Spinal cord (tissue), 10 donors: ENCODE data around the gene FEN1. TPM values are rescaled to one million over a fixed set of nuclear protein-coding genes. Genes with fewer than 3 reads are reported as not detected.

Experiments used
- DNase-seq, 6 donors: peaks; one replicate each; pipeline versions ENCODE4 v3.0.0 to v3.0.0-alpha.2; 2013 to 2015; ENCODE audit warnings: low spot score in 6 of 6, low read depth in 4 of 6
- H3K27ac ChIP-seq: one replicate; pipeline ENCODE4 v1.5.1; 2013; ENCODE audit warnings: low read depth, low read length, control low read depth
- H3K27me3 ChIP-seq: one replicate; pipeline ENCODE4 v1.6.1; 2013; ENCODE audit warnings: low read length; ENCODE audit not compliant: control insufficient read depth, insufficient read depth
- H3K36me3 ChIP-seq: one replicate; pipeline ENCODE4 v1.6.1; 2013; ENCODE audit warnings: low read length; ENCODE audit not compliant: control insufficient read depth, insufficient read depth
- H3K4me1 ChIP-seq: one replicate; pipeline ENCODE4 v1.6.1; 2013; ENCODE audit warnings: low read length; ENCODE audit not compliant: control insufficient read depth, insufficient read depth
- H3K4me3 ChIP-seq: one replicate; pipeline ENCODE4 v1.5.1; 2013; ENCODE audit warnings: low read depth, low read length, control low read depth
- H3K9me3 ChIP-seq: one replicate; pipeline ENCODE4 v1.6.1; 2013; ENCODE audit warnings: low read length; ENCODE audit not compliant: control insufficient read depth, insufficient read depth
- WGBS: methylation state at CpG from one replicate; pipeline ENCODE4 v1.1.5; 2013; ENCODE audit warnings: missing lambda C conversion rate; ENCODE audit not compliant: insufficient coverage; 5-methylcytosine and 5-hydroxymethylcytosine counted together
- polyA plus RNA-seq, 2 donors: library from polyadenylated mRNA; unstranded; fragments of 120-200 nt; gene quantifications; one replicate each; pipeline ENCODE4 v1.2.1, GENCODE V29; 2013; ENCODE audit not compliant: insufficient read length in 2 of 2
- total RNA-seq, 2 donors: library from RNA; depleted of rRNA in 1 of 2; stranded (reverse); fragments of 120-200 nt in 1 of 2; fragments of >200 nt in 1 of 2; gene quantifications; one replicate each; pipeline versions ENCODE4 v1.2.3 to v1.2.4, GENCODE V29; 2013 to 2014
- donor health status: healthy.

Gene FEN1
- total and polyA plus RNA-seq, 4 donors = 20.7 to 36.1 (median 29.7) TPM

- Histone ChIP-seq H3K27me3 (no peaks in the 10 kb centered on the region), H3K27ac (no peak overlapping the region), H3K9me3 (no peaks in the 10 kb centered on the region), H3K4me3 (no peak overlapping the region), H3K36me3 (peaks cover 62% of the 10 kb centered on the region), H3K4me1 (peaks cover 45% of the 10 kb centered on the region)
- 84% methylated on average over 15 of the region's 15 CpGs for WGBS
- no peak for DNase-seq
Observed at GRCh38 chr11:61837411-61838005, 44.8 kb downstream of the FEN1 start.

GRCh38 chr11:61838501-61838900, 45.8 kb downstream of the FEN1 start:
- WGBS = 92% methylated on average over 5 of the region's 5 CpGs
- peaks cover 43% of the 10 kb centered on the region for H3K4me1 ChIP-seq
- DNase-seq = no peak
- H3K27ac ChIP-seq = no peak overlapping the region
- no peaks in the 10 kb centered on the region for H3K9me3 ChIP-seq
- H3K4me3 ChIP-seq = no peak overlapping the region
- no peaks in the 10 kb centered on the region for H3K27me3 ChIP-seq
- peaks cover 67% of the 10 kb centered on the region for H3K36me3 ChIP-seq

- no peaks in the 10 kb centered on the region for H3K9me3 ChIP-seq
- H3K4me1 ChIP-seq = peaks cover 39% of the 10 kb centered on the region
- DNase-seq = no peak
- 98% methylated on average over 6 of the region's 10 CpGs for WGBS
- peaks cover 67% of the 10 kb centered on the region for H3K36me3 ChIP-seq
- no peak overlapping the region for H3K27ac ChIP-seq
- H3K4me3 ChIP-seq = no peak overlapping the region
- no peaks in the 10 kb centered on the region for H3K27me3 ChIP-seq
Observed at GRCh38 chr11:61838921-61839320, 46.2 kb downstream of the FEN1 start.

GRCh38 chr11:61839742-61840141, 47.0 kb downstream of the FEN1 start:
- Histone ChIP-seq H3K36me3 (peaks cover 70% of the 10 kb centered on the region), H3K27ac (no peak overlapping the region), H3K27me3 (no peaks in the 10 kb centered on the region), H3K4me1 (peaks cover 31% of the 10 kb centered on the region), H3K4me3 (no peak overlapping the region), H3K9me3 (no peaks in the 10 kb centered on the region)
- no CpG with 5 or more reads among the region's 2 CpGs for WGBS
- DNase-seq = no peak

GRCh38 chr11:61840371-61840770, 47.7 kb downstream of the FEN1 start:
- Histone ChIP-seq H3K4me1 (peaks cover 29% of the 10 kb centered on the region), H3K36me3 (peaks cover 76% of the 10 kb centered on the region), H3K27me3 (no peaks in the 10 kb centered on the region), H3K27ac (no peak overlapping the region), H3K4me3 (no peak overlapping the region), H3K9me3 (no peaks in the 10 kb centered on the region)
- DNase-seq = no peak
- 98% methylated on average over 7 of the region's 7 CpGs for WGBS

- peak overlapping the region; percentile 76 for H3K27ac ChIP-seq
- peak in 1 of 6 donors; percentile 65 for DNase-seq
- H3K4me1 ChIP-seq = peaks cover 24% of the 10 kb centered on the region
- 63% methylated on average over 8 of the region's 12 CpGs for WGBS
- H3K27me3 ChIP-seq = no peaks in the 10 kb centered on the region
- H3K4me3 ChIP-seq = peak overlapping the region; percentile 16
- H3K9me3 ChIP-seq = no peaks in the 10 kb centered on the region
- H3K36me3 ChIP-seq = peaks cover 91% of the 10 kb centered on the region
Observed at GRCh38 chr11:61841636-61842527, 49.2 kb downstream of the FEN1 start.

GRCh38 chr11:61842528-61842820, 49.8 kb downstream of the FEN1 start:
- H3K9me3 ChIP-seq = no peaks in the 10 kb centered on the region
- H3K27me3 ChIP-seq = no peaks in the 10 kb centered on the region
- DNase-seq = no peak
- H3K27ac ChIP-seq = peak overlapping the region; percentile 76
- H3K4me3 ChIP-seq = no peak overlapping the region
- 67% methylated on average over 7 of the region's 7 CpGs for WGBS
- H3K4me1 ChIP-seq = peaks cover 21% of the 10 kb centered on the region
- H3K36me3 ChIP-seq = peaks cover 92% of the 10 kb centered on the region

GRCh38 chr11:61844909-61845565, 52.3 kb downstream of the FEN1 start:
- Histone ChIP-seq H3K9me3 (no peaks in the 10 kb centered on the region), H3K27me3 (no peaks in the 10 kb centered on the region), H3K36me3 (peaks cover 96% of the 10 kb centered on the region), H3K4me1 (peaks cover 20% of the 10 kb centered on the region), H3K4me3 (no peak overlapping the region), H3K27ac (no peak overlapping the region)
- WGBS = 82% methylated on average over 13 of the region's 16 CpGs
- DNase-seq = no peak

GRCh38 chr11:61846362-61847020, 53.8 kb downstream of the FEN1 start:
- H3K36me3 ChIP-seq = peaks cover 97% of the 10 kb centered on the region
- no peaks in the 10 kb centered on the region for H3K27me3 ChIP-seq
- no peak for DNase-seq
- H3K9me3 ChIP-seq = no peaks in the 10 kb centered on the region
- peaks cover 33% of the 10 kb centered on the region for H3K4me1 ChIP-seq
- 73% methylated on average over 6 of the region's 10 CpGs for WGBS
- H3K27ac ChIP-seq = no peak overlapping the region
- H3K4me3 ChIP-seq = no peak overlapping the region
